Choroid plexus epithelial cell (primary cell): Measurements from ENCODE around the gene PYCR2.

Source experiments
- DNase-seq: peaks from one replicate; pipeline ENCODE4 v3.0.0-alpha.2; 2010; ENCODE audit warnings: low read depth
- H3K4me3 ChIP-seq: 2 replicates; pipeline ENCODE4 v1.5.1; 2011; ENCODE audit warnings: low read depth, mild to moderate bottlenecking, control low read depth, low read length, moderate library complexity
- TF ChIP-seq, protein P1 (sequence below): conservative IDR thresholded peaks from 2 replicates; pipeline ENCODE4 v1.5.1; 2011; ENCODE audit warnings: low read depth, mild to moderate bottlenecking, control low read depth, inconsistent platforms, low read length, moderate library complexity

Gene PYCR2

DNA sequence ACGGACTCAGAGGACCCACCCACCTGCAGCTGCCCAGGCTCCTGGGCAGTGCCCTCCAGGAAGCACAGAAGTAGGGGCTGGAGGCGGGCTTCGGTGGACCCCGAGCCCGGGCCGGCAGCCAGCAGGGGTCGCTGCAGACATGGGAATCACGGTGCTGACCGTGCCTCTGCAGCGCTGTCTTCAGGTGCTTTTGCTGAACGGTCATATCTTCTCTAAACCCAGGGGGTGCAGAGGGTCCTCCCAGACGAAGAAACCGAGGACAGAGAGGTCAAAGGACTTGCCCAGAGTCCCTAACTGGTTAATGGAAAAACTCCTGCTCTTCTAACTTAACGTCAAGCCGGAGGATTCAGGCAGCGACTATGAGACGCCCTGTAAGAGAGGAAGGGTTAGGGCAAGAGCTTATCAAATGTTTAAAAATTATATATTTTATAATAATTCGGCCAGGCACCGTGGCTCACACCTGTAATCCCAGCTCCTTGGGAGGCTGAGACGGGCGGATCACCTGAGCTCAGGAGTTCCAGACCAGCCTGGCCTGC lies 38.5 kb upstream of the PYCR2 start:
- H3K4me3 ChIP-seq = no peak overlapping the region
- TF ChIP-seq, protein P1, sequence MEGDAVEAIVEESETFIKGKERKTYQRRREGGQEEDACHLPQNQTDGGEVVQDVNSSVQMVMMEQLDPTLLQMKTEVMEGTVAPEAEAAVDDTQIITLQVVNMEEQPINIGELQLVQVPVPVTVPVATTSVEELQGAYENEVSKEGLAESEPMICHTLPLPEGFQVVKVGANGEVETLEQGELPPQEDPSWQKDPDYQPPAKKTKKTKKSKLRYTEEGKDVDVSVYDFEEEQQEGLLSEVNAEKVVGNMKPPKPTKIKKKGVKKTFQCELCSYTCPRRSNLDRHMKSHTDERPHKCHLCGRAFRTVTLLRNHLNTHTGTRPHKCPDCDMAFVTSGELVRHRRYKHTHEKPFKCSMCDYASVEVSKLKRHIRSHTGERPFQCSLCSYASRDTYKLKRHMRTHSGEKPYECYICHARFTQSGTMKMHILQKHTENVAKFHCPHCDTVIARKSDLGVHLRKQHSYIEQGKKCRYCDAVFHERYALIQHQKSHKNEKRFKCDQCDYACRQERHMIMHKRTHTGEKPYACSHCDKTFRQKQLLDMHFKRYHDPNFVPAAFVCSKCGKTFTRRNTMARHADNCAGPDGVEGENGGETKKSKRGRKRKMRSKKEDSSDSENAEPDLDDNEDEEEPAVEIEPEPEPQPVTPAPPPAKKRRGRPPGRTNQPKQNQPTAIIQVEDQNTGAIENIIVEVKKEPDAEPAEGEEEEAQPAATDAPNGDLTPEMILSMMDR = peak; percentile 78
- DNase-seq = peak; percentile 41

DNA sequence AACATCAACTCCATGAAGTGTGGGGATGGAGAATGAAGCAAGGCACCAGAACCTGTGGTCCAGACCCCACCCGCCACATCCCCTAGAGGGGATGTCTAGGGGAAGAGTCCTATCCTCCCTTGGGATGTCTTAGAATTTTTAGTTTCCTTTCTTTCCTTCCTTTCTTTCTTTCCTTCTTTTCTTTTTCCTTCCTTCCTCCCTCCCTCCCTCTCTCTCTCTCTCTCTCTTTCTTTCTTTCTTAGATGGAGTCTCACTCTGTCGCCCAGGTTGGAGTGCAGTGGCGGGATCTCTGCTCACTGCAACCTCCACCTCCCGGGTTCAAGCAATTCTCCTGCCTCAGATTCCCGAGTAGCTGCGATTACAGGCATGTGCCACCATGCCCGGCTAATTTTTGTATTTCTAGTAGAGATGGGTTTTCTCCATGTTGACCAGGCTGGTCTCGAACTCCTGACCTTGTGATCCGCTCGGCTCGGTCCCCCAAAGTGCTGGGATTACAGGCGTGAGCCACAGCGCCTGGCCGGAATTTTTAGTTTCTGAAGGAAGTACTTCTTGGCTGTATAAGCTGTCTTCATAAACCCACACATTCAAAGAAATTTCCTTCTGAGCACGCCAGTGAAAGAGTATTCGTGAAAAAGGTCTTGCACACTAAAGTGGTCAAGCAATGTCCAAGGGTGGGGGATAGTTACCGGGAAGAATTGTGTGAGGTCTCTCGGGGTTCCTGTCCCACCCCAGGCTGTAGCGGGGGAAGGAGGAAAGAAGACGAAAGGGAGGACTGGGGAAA lies 37.8 kb upstream of the PYCR2 start:
- TF ChIP-seq, protein P1 = no peak
- DNase-seq = no peak
- H3K4me3 ChIP-seq = no peak overlapping the region

DNA sequence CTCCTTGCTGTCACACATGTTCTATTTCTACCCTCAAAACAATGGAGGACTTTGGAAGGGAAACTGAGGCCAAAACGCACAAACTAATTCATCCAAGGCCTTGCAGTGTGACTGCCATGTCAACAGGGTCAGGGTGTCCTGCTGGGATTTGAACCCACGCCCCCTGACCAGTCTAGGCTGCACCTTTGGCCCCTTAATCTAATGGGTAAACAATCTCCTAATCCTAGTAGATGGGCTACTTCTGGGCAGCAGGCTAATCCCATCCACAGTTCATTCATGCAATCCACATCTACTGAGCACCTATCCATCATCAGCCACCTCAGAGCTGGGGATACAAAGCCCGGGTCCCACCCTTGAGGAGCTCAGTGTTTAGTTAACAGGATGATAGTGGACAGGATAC lies 34.0 kb upstream of the PYCR2 start:
- TF ChIP-seq, protein P1 = no peak
- DNase-seq = no peak
- H3K4me3 ChIP-seq = no peak overlapping the region

DNA sequence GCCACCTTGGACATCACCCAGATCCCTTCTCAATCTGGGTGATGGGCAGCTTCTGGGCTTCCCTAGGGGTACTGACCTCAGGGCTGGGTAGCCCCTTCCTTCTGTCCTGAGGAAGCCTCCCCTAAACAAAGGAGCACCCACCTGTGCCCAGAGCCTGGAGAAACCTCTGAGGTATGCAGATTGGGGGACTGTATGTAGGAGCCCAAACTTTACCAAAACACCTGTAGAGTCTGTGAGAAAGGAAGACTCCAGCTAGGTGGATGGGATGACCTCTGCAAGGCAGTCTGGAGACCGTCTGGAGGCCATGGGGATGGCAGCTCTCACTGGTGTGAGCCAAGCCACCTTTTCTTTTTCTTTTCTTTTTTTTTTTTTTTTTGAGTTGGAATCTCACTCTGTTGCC lies 30.7 kb upstream of the PYCR2 start:
- no peak for DNase-seq
- H3K4me3 ChIP-seq = no peak overlapping the region
- TF ChIP-seq, protein P1 = no peak

DNA sequence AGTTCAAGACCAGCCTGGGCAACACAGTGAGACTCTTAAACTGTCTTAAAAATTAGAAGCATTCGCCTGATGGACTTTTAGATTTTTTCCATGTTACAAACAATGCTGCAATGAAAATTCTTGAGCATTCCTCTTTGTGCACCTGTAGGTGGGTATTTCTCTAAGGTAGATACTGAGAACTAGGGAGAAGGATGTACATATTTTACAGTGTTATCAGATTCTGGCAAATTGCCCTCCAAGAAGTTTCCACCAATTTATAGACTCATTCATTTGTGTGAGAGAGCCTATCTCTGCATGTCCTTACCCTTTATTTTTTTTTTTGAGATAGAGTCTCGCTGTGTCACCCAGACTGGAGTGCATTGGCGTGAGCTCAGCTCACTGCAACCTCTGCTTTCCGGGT lies 29.3 kb upstream of the PYCR2 start:
- no peak for DNase-seq
- TF ChIP-seq, protein P1 = no peak
- no peak overlapping the region for H3K4me3 ChIP-seq

DNA sequence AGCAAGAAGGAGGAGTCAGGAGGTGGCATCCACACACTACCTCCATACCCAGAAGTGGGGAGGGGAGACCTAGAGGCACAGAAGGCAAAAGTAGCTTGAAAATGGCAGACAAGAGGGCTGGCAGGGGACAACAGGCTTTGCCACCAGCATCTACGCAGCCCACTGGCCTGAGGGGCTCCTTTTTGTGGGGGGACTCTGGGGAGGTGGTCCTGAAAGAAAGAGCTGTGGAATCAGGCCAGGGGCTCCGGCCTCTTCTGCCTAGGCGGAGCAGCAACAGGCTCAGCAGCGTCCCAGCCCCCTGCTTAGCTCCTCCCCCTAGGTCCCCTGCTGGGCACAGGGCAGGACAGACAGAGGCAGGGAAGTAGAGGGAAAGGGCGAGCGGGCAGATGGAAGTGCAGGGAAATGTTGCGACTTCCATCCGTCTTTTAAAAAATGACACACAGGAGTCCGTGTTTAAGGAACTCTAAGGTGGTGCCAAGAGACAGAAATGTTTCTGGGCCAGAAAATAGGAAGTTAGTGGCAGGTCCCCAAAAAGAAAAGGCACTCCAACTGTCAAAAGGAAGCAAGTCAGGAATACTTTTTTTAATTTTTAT lies 27.0 kb upstream of the PYCR2 start:
- no peak overlapping the region for H3K4me3 ChIP-seq
- DNase-seq = no peak
- TF ChIP-seq, protein P1 = no peak
